Stimulated activated CD4-positive, alpha-beta T cell treated with anti-CD3 and anti-CD28 coated beads, Interleukin-4, amount 100 ng/mL, for 24 hours (primary cell): ENCODE measurements around the gene P4HB.

Source experiments
- DNase-seq: peaks from one replicate; pipeline ENCODE4 v3.0.0-alpha.2; 2020

P4HB gene

DNA sequence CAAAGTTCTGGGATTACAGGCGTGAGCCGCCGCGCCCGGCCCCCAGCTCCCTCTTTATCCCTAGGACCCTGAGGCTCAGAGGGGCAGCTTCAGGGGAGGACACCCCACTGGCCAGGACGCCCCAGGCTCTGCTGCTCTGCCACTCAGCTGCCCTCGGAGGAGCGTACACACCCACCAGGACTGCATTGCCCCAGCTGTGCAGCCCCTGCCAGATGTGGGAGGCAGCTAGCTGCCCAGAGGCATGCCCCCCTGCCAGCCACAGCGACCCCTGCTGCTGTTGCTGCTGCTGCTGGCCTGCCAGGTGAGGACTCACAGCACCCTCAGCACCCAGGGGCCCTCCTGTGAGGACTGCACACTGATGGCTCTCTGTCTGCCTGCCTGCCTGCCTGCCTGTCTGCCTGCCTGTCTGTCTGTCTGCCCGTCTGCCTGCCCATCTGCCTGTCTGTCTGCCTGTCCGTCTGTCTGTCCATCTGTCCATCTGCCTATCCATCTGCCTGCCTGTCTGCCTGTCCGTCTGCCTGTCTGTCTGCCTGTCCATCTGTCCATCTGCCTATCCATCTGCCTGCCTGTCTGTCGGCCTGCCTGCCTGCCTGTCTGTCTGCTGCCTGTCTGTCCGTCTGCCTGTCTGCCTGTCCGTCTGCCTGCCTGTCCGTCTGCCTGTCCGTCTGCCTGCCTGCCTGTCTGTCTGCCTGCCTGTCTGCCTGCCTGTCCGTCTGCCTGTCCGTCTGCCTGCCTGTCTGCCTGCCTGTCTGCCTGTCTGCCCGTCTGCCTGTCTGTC, 51.4 kb downstream of the P4HB start:
- no peak for DNase-seq

GRCh38 chr17:81807839-81808238, 52.5 kb downstream of the P4HB start:
- DNase-seq = no peak

DNA sequence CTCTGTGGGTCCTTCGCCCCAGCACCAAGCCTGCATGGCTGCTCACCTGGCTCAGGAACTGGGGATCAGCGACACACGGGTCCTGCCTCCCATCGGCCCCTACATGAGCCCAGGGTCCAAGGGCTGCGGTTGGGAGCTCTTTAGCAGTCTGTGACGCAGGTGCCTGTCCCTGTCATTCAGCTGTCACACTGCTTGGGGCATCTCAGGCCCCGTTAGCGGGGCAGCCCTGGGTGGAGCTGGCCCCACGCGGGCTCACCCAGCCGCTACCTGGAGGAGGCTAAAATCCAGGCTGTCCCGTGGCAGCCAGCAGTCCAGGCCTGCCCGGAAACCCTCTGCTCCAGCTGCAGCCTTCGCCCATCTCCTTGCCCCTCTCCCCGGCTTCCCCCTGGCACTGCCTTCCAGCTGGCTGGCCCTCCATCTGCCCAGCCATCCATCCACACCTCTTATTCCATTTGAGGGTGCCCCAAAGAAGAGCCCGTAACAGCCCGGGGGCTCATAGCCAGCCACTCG, 53.1 kb downstream of the P4HB start:
- DNase-seq = no peak

DNA sequence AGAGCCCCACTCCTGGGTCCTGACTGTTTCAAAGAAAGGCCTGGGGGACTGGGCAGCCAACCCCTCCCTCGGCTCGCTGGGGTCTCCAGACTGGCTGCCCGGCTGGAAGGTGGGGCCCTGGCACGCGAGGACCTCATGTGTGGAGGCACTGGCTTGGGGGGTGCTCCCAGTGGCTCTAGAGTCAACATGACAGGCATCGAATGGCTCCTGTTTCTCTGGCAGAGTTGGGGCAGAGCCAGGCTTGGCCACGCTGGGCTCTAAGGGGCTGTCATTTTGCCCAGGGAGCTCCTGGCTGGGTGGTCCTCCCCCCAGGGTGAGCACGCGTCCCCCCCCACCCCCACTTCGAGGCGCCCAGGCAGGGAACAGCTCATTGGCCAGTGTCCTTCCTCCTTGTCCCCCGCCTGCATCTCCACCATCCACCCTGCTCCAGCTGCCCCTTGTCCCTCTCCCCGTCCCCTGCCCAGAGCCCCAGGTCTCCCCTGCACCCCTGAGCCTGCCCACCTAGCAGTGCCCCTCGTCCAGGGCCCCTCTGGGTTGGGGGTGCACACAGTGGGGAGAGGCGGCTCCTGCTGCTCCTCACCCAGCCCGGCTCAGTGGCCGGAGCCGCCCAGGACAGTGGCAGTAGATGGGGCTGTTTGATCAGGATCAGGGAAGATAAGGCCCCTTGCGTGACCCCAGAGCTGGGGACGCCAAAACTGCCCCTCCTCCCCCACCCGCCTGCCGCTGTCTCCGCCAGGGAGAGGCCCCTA, 53.7 kb downstream of the P4HB start:
- no peak for DNase-seq

- DNase-seq = no peak
These were observed 54.5 kb downstream of the P4HB start for GRCh38 chr17:81805707-81806460.

- no peak for DNase-seq
These were observed 55.6 kb downstream of the P4HB start for GRCh38 chr17:81804559-81805399.

GRCh38 chr17:81803728-81804558, 56.4 kb downstream of the P4HB start, which contains the start of gene GCGR:
Gene GCGR (plus strand): TSS chr17:81804150. CDS start chr17:81809019, 4,869 bp downstream.
- no peak for DNase-seq

DNA sequence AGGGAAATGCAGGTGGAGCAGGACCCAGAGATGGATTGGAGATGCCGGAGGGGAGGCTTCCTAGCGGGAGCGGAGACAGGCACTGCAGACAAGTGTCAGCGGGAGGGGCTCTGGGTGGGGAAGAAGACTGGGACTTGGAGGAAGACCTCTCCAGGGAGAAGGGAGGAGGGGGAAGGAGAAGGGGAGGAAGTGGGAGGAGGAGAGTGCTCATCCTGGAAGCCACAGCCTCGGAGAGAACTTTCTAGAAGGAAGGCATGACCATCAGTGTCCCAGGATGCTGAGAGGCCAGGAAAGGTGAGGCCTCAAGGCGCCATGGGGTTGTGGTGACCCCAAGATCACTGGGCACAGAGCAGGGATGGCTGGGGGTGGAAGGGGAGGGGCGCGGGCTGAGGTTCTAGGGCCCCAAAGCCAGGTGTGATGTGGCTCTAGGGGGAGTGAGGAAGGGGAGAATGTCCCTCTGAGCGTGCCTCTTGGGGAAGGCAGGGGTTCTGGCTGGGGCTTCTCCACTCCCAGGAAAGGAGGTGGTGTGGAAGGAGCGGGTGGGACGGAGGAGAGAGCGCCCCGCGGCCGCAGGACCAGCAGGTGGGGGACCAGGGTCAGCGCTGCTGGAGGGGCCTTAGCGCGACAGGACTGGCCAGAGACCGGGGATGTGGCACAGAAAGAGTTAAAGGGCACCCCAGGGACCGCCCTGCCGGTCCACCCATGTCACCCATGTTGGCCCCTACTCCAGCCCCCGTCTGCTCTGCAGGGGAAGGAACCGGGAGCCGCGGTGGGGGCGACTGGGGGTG, 57.3 kb downstream of the P4HB start:
- no peak for DNase-seq

DNA sequence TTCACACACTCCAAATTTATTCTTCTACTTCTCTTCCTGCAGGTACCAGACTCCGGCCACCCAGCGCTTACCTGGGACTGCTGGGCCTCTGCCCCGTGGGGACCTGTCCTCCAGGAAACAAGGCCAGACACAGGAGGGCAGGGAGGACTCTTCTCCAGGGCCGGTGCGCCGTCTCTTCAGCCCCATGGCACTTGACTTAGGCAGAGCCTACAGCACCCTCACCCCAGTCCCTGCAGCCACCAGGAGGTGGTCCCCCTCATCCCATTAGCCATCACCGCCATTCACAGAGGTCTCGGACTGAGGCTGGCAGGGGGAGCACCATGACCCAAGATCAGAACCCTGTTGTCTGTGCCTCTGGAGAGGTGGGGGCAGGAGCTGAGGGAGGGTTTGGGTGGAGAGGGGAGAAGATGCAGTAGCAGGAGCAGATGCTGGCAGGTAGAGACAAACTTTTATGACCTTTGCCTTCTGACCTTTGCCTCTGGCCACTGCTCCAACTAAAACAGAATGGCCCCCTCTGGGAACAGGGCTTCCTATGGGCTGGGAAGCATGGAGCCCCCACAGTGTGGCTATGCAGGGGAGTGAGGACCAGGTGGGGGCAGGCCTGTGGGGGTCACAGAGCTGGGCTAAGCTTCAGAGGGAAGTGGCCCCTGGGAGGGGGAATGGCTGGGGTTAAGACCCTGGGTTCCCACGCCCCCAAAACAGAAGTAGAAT, 58.1 kb downstream of the P4HB start:
- DNase-seq = no peak

DNA sequence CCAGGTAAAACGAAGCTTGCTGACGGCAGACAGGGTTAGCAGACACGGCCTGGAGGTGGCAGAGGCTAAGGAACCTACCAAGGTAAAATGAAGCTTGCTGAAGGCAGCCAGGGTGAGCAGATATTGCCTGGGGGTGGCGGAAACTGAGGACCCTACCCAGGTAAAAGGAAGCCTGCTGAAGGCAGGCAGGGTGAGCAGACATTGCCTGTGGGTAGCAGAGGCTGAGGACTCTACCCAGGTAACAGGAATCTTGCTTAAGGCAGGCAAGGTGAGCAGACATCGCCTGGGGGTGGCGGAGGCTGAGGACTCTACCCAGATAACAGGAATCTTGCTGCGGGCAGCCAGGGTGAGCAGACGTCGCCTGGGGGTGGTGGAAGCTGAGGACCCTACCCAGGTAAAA, 59.0 kb downstream of the P4HB start:
- DNase-seq = no peak

DNA sequence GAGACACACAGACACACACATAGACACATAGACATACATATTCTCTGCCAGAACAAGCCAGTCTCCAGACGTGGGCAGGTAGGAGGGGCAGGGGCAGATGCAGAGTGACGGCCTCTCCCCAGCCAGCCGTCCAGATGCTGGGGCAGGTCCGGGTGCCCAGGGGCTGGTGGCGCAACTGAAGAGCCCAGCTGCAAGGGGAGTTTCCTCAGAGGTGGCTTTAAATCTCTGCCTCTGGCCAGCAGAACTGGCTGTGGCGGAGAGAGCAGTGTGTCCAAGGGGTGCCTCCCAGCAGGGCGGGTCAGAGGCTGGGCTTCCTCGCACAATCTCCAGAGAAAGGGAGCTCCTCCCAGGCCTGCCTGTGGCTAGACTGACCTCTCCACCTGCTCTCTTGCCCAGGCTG, 65.8 kb downstream of the P4HB start:
- DNase-seq = no peak

DNA sequence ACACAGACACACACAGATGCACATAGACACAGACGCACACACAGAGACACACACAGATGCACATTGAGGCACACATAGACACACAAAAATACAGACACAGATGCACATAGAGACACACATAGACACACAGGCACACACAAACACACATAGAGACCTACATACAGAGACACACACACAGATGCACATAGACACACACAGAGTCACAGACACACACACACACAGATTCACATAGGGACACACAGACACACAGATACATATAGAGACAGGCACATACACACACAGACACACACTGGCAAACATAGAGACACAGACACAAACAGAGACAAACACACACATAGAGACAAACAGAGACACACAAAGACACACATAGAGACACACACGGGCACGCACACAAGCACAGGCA, 66.3 kb downstream of the P4HB start:
- DNase-seq = no peak
